GM10266 (cell line): ENCODE measurements around the gene MASP2.
A peak's percentile ranks its signal among the peaks of the same experiment; 100 is the strongest.
"Not testable (repeated sequence)": the region's sequence is repeated elsewhere in the genome, so short reads cannot be mapped to it uniquely, and the experiment has no call there.

Experiments
- DNase-seq: peaks from one replicate; pipeline ENCODE4 v3.0.0; 2012; ENCODE audit errors: extremely low spot score
- TF ChIP-seq, protein P1 (sequence below): IDR thresholded peaks from 2 replicates; pipeline ENCODE4 v1.5.1; 2012; ENCODE audit warnings: mild to moderate bottlenecking, low read depth; ENCODE audit not compliant: control insufficient read depth, insufficient read depth; ENCODE audit errors: missing control alignments

MASP2 gene

GRCh38 chr1:11019971-11020370 lies 27.1 kb downstream of the MASP2 start:
- TF ChIP-seq, protein P1, sequence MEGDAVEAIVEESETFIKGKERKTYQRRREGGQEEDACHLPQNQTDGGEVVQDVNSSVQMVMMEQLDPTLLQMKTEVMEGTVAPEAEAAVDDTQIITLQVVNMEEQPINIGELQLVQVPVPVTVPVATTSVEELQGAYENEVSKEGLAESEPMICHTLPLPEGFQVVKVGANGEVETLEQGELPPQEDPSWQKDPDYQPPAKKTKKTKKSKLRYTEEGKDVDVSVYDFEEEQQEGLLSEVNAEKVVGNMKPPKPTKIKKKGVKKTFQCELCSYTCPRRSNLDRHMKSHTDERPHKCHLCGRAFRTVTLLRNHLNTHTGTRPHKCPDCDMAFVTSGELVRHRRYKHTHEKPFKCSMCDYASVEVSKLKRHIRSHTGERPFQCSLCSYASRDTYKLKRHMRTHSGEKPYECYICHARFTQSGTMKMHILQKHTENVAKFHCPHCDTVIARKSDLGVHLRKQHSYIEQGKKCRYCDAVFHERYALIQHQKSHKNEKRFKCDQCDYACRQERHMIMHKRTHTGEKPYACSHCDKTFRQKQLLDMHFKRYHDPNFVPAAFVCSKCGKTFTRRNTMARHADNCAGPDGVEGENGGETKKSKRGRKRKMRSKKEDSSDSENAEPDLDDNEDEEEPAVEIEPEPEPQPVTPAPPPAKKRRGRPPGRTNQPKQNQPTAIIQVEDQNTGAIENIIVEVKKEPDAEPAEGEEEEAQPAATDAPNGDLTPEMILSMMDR = no peak
- DNase-seq = no peak

GRCh38 chr1:11019358-11019757 lies 27.7 kb downstream of the MASP2 start:
- not testable (repeated sequence) for DNase-seq

GRCh38 chr1:11013160-11013531 lies 33.9 kb downstream of the MASP2 start:
- TF ChIP-seq, protein P1 = no peak
- DNase-seq = no peak

DNA sequence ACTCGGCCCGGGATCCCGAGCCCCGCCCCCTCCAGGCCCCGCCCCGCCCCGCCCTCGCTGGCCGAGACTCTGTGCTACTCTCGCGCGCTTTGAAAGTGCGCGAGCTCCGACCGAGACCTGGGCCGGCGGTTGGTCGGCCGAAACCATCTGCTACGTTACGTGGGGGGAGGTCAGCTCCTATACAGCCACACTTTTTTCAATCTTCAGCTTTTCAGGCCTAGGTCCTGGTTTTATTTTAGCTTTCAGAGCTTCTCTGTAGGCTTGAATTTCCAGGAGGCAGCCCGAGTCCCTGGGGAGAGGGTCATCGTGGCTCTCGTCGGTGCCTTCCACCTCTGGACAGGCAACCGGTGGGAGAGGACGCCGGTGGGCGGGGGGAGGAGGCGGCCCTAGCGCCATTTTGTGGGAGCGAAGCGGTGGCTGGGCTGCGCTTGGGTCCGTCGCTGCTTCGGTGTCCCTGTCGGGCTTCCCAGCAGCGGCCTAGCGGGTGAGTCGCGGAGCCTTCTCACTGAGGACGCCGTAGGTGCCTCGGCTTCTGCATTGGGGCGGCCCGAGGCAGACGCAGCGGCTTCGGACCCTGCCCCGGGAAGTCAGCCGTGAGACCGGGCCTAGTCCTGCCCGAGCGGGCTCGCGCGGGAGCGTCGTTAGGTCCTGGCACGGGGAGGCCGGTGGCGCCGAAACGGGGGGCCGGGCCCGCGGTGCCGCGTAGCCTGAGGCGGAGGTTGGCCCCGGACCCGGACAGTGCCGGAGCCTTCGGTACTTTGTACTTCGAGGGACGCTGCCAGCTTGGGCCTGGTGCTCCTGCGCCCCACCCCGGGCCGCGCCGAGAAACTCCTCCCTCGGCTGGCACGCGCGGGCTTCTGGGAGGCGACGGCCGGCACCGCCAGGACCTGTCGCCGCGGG lies 34.5 kb downstream of the MASP2 start, which contains the start of gene TARDBP:
Gene TARDBP (plus strand): TSS at position 395 of the 900 bp plus-strand sequence. CDS start 1,074 bp downstream, outside the sequence.
- TF ChIP-seq, protein P1 = no peak
- DNase-seq = peak; percentile 96

DNA sequence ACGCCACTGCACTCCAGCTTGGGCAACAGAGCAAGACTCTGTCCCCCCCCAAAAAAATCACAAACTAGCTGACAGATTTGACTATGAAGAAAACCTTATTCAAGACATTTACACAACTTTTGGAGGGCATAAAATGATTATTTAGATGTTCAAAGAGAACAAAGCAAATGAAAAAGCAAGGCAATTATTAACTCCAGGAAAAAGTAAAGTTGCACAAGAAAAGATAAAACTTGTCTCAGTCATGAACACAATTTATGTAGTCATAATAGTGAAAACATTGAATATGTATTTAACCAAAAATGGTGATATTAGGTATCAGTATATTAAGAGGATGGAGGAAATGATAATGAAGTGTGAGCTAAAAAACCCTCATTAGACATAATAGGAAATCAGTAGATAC lies 46.5 kb downstream of the MASP2 start:
- DNase-seq = no peak
- TF ChIP-seq, protein P1 = no peak

GRCh38 chr1:10996100-10996499 lies 50.9 kb downstream of the MASP2 start:
- no peak for DNase-seq
- TF ChIP-seq, protein P1 = no peak

DNA sequence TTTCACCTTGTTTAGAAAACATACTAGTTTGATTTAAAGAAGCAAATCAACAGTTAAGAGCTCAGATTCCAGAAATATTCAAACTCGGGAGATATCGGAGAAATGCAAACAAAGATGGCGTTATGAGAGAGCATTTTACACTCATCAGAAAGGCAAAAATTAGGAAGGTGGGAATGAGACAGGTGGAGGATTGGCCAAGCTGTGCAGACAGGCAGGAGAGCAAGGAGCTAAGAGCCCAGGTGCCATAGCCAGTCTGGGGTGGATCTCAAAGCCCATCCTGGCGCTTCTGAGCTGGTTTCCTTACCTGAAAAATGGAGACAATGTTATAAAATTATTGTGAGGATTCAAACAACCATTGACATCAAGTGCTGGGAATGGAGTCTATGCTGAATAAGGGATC lies 54.2 kb downstream of the MASP2 start:
- TF ChIP-seq, protein P1 = no peak
- no peak for DNase-seq

DNA sequence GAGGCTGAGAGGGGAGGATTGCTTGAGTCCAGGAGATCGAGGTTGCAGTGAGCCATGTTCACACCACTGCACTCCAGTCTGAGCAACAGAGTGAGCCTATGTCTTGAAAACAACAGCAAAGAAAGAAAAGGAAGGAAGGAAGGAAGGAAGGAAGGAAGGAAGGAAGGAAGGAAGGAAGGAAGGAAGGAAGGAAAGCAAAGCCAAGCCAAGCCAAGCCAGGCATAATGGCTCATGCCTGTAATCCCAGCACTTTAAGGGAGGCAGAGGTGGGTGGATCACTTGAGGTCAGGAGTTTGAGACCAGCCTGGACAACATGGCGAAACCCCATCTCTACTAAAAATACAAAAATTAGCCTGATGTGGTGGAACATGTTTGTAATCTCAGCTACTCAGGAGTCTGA lies 55.0 kb downstream of the MASP2 start:
- not testable (repeated sequence) for DNase-seq
